ELR (cell line): Measurements from ENCODE around the gene ALS2CL.

Experiments
- DNase-seq: peaks from one replicate; pipeline ENCODE4 v3.0.0-alpha.2; 2015; ENCODE audit warnings: low read depth

ALS2CL gene

GRCh38 chr3:46632792-46633191, 60.7 kb downstream of the ALS2CL start:
- DNase-seq = no peak

GRCh38 chr3:46629551-46630517, 63.6 kb downstream of the ALS2CL start:
- DNase-seq = peak; percentile 72

GRCh38 chr3:46628901-46629369, 64.5 kb downstream of the ALS2CL start:
- no peak for DNase-seq

- DNase-seq = no peak
These were observed 66.4 kb downstream of the ALS2CL start for GRCh38 chr3:46627078-46627477.

- no peak for DNase-seq
These were observed 67.4 kb downstream of the ALS2CL start for GRCh38 chr3:46626039-46626438.

GRCh38 chr3:46624975-46625490, 68.4 kb downstream of the ALS2CL start:
- DNase-seq = no peak

GRCh38 chr3:46624533-46624932, 68.9 kb downstream of the ALS2CL start:
- no peak for DNase-seq

- DNase-seq = no peak
These were observed 73.4 kb downstream of the ALS2CL start for GRCh38 chr3:46619845-46620778.
